Measurements from ENCODE around the gene VIPR2.

Gene VIPR2

DNA sequence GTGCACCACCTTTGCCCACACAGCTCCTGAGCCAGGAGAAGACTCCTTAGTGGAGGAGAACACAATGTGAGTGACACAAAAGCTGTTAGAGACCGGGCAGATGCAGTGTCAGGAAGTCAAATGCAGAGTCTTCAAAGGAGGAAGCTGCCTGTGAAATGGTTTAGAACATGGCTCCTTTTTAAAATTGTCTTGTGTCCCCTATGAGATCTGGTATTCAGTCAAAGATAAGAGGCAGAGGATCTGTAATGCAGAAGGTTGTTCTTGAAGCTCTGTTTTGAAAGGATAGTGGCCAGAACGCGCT is 133.0 kb downstream of the VIPR2 start:
- Histone ChIP-seq H3K27ac (no peak overlapping the region), H3K36me3 (no peaks in the 10 kb centered on the region), H3K27me3 (ENCODE audit: insufficient read depth, low read depth, severe bottlenecking) (no peaks in the 10 kb centered on the region), H3K4me3 (ENCODE audit: low read depth, low read length) (no peak overlapping the region), H3K9me3 (ENCODE audit: severe bottlenecking) (no peaks in the 10 kb centered on the region)
- no peak for DNase-seq
- TF ChIP-seq, protein P1, sequence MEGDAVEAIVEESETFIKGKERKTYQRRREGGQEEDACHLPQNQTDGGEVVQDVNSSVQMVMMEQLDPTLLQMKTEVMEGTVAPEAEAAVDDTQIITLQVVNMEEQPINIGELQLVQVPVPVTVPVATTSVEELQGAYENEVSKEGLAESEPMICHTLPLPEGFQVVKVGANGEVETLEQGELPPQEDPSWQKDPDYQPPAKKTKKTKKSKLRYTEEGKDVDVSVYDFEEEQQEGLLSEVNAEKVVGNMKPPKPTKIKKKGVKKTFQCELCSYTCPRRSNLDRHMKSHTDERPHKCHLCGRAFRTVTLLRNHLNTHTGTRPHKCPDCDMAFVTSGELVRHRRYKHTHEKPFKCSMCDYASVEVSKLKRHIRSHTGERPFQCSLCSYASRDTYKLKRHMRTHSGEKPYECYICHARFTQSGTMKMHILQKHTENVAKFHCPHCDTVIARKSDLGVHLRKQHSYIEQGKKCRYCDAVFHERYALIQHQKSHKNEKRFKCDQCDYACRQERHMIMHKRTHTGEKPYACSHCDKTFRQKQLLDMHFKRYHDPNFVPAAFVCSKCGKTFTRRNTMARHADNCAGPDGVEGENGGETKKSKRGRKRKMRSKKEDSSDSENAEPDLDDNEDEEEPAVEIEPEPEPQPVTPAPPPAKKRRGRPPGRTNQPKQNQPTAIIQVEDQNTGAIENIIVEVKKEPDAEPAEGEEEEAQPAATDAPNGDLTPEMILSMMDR (IDR thresholded peaks at IDR 0.05; ENCODE audit: low read depth, low read length) = no peak

DNA sequence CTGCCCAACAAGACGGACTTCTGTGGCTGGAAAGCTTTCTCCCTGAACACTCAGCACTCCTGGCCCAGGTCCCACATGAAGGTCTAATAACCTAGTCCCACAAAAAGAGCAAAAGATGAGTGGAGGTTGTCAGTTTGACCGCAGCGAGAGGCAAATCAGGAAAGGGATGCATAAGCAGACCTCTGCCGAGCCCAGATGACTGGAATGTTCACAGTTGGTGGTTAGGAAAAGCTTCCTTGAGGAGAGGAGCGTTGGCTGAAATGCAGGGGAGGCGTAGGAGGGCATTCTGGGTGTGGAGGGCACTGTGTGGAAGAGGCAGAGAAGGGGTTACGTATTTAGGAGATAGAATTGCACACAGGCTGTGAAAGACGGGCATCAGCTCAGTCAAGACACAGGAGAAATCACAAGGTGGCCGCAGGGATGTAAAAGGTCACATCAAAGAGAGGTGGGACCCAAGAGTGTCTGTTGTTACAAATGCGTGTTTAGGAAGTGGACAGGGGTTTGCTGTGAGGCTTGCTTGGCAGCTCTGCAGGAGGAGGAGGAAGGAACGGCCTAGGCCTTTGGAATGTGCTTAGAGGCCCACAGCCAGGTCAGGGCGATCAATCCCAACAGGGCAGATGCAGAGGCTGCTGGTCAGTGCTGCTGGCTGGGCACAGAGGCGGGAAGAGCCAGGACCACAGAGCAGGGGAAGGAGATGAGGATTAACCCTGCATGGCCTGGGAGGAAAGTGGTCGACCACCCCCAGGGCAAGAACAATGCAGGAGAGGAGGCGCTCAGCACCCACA is 133.5 kb downstream of the VIPR2 start:
- no peak for DNase-seq
- Histone ChIP-seq H3K9me3 (ENCODE audit: severe bottlenecking) (no peaks in the 10 kb centered on the region), H3K36me3 (no peaks in the 10 kb centered on the region), H3K27ac (no peak overlapping the region), H3K27me3 (ENCODE audit: insufficient read depth, low read depth, severe bottlenecking) (no peaks in the 10 kb centered on the region), H3K4me3 (ENCODE audit: low read depth, low read length) (no peak overlapping the region)
- TF ChIP-seq, protein P1 (IDR thresholded peaks at IDR 0.05; ENCODE audit: low read depth, low read length) = no peak

DNA sequence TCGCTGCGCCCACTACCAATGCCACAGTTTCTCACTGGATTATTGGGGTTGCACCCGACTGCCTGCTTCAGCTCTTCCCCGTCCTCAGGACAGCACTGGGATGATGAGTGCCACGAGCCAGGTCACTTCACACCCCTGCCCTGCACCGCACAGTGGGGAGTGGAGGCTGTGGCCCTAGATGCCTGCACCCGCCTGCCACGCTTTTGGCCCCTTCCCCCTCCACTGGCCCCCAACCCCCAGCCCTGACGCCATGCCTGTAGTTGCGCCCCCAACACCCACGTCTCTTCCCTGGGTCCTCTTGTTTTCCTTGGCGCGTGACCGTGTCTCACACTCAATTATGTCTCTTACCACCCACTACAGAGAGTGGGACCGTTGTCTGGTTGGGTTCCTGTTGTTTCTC is 134.3 kb downstream of the VIPR2 start:
- Histone ChIP-seq H3K27me3 (ENCODE audit: insufficient read depth, low read depth, severe bottlenecking) (no peaks in the 10 kb centered on the region), H3K27ac (no peak overlapping the region), H3K4me3 (ENCODE audit: low read depth, low read length) (no peak overlapping the region), H3K36me3 (no peaks in the 10 kb centered on the region), H3K9me3 (ENCODE audit: severe bottlenecking) (no peaks in the 10 kb centered on the region)
- TF ChIP-seq, protein P1 (IDR thresholded peaks at IDR 0.05; ENCODE audit: low read depth, low read length) = no peak
- no peak for DNase-seq

DNA sequence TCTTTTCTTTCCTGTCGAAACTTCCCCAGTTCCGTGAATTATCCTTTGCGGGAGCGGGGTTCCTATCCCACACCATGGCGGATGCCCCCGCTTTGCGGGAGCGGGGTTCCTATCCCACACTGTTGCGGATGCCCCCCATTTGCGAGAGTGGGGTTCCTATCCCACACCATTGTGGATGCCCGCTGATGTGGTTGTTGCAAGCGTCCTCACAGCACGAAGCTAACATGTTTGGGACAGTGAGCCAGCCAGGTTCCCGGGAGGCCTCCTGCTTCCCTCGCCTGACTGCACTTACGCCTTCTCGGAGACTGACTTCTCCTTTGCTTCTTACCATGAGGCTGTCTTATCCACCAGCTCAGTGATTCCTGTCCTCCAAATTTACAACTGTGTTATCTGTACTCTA is 134.7 kb downstream of the VIPR2 start:
- TF ChIP-seq, protein P1 (IDR thresholded peaks at IDR 0.05; ENCODE audit: low read depth, low read length) = no peak
- no peak overlapping the region for H3K4me3 ChIP-seq (ENCODE audit: low read depth, low read length)
- H3K27me3 ChIP-seq (ENCODE audit: insufficient read depth, low read depth, severe bottlenecking) = no peaks in the 10 kb centered on the region
- no peaks in the 10 kb centered on the region for H3K9me3 ChIP-seq (ENCODE audit: severe bottlenecking)
- H3K27ac ChIP-seq = no peak overlapping the region
- no peaks in the 10 kb centered on the region for H3K36me3 ChIP-seq
- no peak for DNase-seq

DNA sequence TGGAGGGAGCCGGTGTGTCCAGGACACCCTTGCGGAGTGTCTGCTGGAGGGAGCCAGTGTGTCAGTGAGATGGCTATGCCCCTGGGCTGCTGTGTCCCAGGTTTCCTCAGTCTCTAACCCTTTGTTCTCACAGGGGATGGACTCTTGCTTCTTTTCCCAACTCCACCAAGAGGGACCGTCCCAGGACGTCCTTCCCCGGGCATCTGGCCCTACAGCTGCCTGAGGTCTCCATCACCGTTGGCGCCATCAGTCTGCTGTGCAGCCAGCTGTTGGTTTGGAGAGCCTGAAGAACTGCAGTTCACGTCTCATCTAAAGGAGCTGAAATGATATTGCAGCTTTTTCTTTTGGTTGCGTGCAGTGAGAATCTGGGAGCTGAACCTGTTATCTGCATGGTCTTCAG is 136.2 kb downstream of the VIPR2 start:
- TF ChIP-seq, protein P1 (IDR thresholded peaks at IDR 0.05; ENCODE audit: low read depth, low read length) = no peak
- Histone ChIP-seq H3K36me3 (no peaks in the 10 kb centered on the region), H3K27me3 (ENCODE audit: insufficient read depth, low read depth, severe bottlenecking) (no peaks in the 10 kb centered on the region), H3K9me3 (ENCODE audit: severe bottlenecking) (no peaks in the 10 kb centered on the region), H3K4me3 (ENCODE audit: low read depth, low read length) (no peak overlapping the region), H3K27ac (no peak overlapping the region)
- DNase-seq = no peak

DNA sequence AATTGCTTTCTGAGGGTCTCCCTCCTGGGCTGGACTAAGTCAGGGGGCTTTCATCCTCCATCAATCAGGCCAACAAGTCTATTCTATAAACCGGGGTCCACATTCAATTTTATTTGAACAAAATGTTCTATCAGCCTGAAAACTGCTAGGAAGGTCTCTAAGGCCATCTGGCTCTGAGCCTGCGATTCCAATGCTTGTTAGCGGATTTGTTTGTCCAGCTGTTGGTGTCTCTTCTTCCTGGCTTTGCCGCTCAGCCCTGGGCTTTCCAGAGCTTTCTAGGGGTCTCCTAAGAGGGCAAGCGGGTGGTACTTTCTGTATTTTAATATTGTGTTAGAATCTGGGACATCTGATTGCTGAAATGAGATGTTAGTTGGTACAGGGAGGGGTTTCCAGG is 136.7 kb downstream of the VIPR2 start:
- no peaks in the 10 kb centered on the region for H3K9me3 ChIP-seq (ENCODE audit: severe bottlenecking)
- H3K4me3 ChIP-seq (ENCODE audit: low read depth, low read length) = no peak overlapping the region
- no peaks in the 10 kb centered on the region for H3K36me3 ChIP-seq
- H3K27me3 ChIP-seq (ENCODE audit: insufficient read depth, low read depth, severe bottlenecking) = no peaks in the 10 kb centered on the region
- TF ChIP-seq, protein P1 (IDR thresholded peaks at IDR 0.05; ENCODE audit: low read depth, low read length) = no peak
- DNase-seq = no peak
- H3K27ac ChIP-seq = no peak overlapping the region

Data from WERI-Rb-1 (cell line).